Mesendoderm (in vitro differentiated cells): ENCODE measurements around the gene CYP26C1.

Source experiments
- DNase-seq: peaks from one replicate; pipeline ENCODE4 v3.0.0; 2013
- H2AK5ac ChIP-seq: 2 replicates; pipeline ENCODE4 v1.6.1; 2013; ENCODE audit warnings: low read length, inconsistent platforms
- H2BK120ac ChIP-seq: 2 replicates; pipeline ENCODE4 v1.6.1; 2013; ENCODE audit warnings: low read depth, mild to moderate bottlenecking, low read length, moderate library complexity, mixed read lengths
- H2BK15ac ChIP-seq: replicated peaks from 2 replicates; pipeline ENCODE4 v1.6.1; 2013; ENCODE audit warnings: low read depth, mild to moderate bottlenecking, moderate library complexity
- H2BK5ac ChIP-seq: 2 replicates; pipeline ENCODE4 v1.6.1; 2013; ENCODE audit warnings: low read length, inconsistent platforms
- H3K18ac ChIP-seq: 2 replicates; pipeline ENCODE4 v1.6.1; 2013; ENCODE audit warnings: mild to moderate bottlenecking, low read length, mixed read lengths
- H3K23ac ChIP-seq: one replicate; pipeline ENCODE4 v1.6.1; 2013; ENCODE audit warnings: low read length
- H3K27ac ChIP-seq: 2 replicates; pipeline ENCODE4 v1.5.1; 2013; ENCODE audit warnings: low read depth, mild to moderate bottlenecking, inconsistent platforms, low read length, moderate library complexity
- H3K27me3 ChIP-seq: 2 replicates; pipeline ENCODE4 v1.6.1; 2013; ENCODE audit warnings: low read length, control low read depth, mild to moderate bottlenecking, inconsistent platforms; ENCODE audit not compliant: insufficient read depth, poor library complexity
- H3K36me3 ChIP-seq: 2 replicates; pipeline ENCODE4 v1.6.1; 2013; ENCODE audit warnings: low read length, inconsistent platforms; ENCODE audit not compliant: control insufficient read depth, insufficient read depth
- H3K4ac ChIP-seq: one replicate; pipeline ENCODE4 v1.6.1; 2013; ENCODE audit warnings: low read depth, mild to moderate bottlenecking, low read length, moderate library complexity
- H3K4me1 ChIP-seq: 2 replicates; pipeline ENCODE4 v1.6.1; 2013; ENCODE audit warnings: low read depth, low read length, inconsistent platforms; ENCODE audit not compliant: control insufficient read depth
- H3K4me2 ChIP-seq: 2 replicates; pipeline ENCODE4 v1.6.1; 2013; ENCODE audit warnings: low read length
- H3K4me3 ChIP-seq: 2 replicates; pipeline ENCODE4 v1.5.1; 2013; ENCODE audit warnings: mild to moderate bottlenecking, low read length
- H3K56ac ChIP-seq: one replicate; pipeline ENCODE4 v1.6.1; 2013; ENCODE audit warnings: low read length
- H3K79me1 ChIP-seq: 2 replicates; pipeline ENCODE4 v1.6.1; 2013; ENCODE audit warnings: low read length, inconsistent platforms
- H3K79me2 ChIP-seq: 2 replicates; pipeline ENCODE4 v1.6.1; 2013; ENCODE audit warnings: mild to moderate bottlenecking, low read length; ENCODE audit not compliant: control insufficient read depth, insufficient read depth
- H3K9ac ChIP-seq: 2 replicates; pipeline ENCODE4 v1.6.1; 2013; ENCODE audit warnings: low read length, inconsistent platforms
- H4K5ac ChIP-seq: one replicate; pipeline ENCODE4 v1.6.1; 2013; ENCODE audit warnings: low read length
- H4K8ac ChIP-seq: one replicate; pipeline ENCODE4 v1.6.1; 2013; ENCODE audit warnings: low read depth, mild to moderate bottlenecking, control low read depth, low read length, moderate library complexity
- WGBS: extraction: QIAGEN DNeasy Blood & Tissue Kit; methylation state at CpG from one replicate; pipeline ENCODE4 v1.1.7; 2013; ENCODE audit warnings: low lambda C conversion rate, missing lambda C conversion rate; ENCODE audit not compliant: insufficient coverage; ENCODE audit errors: extremely low coverage; 5-methylcytosine and 5-hydroxymethylcytosine counted together

Gene CYP26C1

DNA sequence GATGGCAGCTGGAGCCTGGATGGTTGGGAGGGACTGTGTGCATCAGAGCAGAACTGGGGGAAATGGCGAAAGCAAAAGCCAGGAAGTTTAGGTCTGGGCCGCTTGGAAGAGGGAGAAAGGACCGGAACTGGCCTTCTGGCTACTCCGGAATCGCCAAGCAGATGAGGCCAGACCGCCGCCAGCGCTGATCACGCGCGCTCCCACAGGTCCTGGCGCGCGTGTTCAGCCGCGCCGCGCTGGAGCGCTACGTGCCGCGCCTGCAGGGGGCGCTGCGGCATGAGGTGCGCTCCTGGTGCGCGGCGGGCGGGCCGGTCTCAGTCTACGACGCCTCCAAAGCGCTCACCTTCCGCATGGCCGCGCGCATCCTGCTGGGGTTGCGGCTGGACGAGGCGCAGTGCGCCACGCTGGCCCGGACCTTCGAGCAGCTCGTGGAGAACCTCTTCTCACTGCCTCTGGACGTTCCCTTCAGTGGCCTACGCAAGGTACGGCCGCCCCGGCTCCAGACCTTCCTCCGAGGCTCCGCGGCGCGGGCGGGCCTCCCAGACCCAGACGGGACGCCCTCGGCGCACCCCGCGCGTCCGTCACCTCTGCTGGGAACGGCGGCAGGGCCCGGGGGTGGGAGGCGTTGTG lies 2.0 kb downstream of the CYP26C1 start:
- Histone ChIP-seq H3K4me3 (no peak overlapping the region), H4K8ac (no peak overlapping the region), H3K36me3 (no peaks in the 10 kb centered on the region), H3K27ac (no peak overlapping the region), H2BK5ac (no peak overlapping the region), H3K4me2 (peak overlapping the region; percentile 28), H2AK5ac (no peak overlapping the region), H3K18ac (peak overlapping the region; percentile 1), H4K5ac (no peak overlapping the region), H3K4me1 (no peaks in the 10 kb centered on the region), H3K27me3 (peaks cover 77% of the 10 kb centered on the region), H3K23ac (peak overlapping the region; percentile 56), H3K79me2 (no peaks in the 10 kb centered on the region), H3K56ac (peak overlapping the region; percentile 67), H3K9ac (peak overlapping the region; percentile 30), H2BK15ac (no peak overlapping the region), H2BK120ac (no peak overlapping the region), H3K79me1 (no peaks in the 10 kb centered on the region), H3K4ac (no peak overlapping the region)
- no CpG with 5 or more reads among the region's 68 CpGs for WGBS
- DNase-seq, result peak; percentile 69

DNA sequence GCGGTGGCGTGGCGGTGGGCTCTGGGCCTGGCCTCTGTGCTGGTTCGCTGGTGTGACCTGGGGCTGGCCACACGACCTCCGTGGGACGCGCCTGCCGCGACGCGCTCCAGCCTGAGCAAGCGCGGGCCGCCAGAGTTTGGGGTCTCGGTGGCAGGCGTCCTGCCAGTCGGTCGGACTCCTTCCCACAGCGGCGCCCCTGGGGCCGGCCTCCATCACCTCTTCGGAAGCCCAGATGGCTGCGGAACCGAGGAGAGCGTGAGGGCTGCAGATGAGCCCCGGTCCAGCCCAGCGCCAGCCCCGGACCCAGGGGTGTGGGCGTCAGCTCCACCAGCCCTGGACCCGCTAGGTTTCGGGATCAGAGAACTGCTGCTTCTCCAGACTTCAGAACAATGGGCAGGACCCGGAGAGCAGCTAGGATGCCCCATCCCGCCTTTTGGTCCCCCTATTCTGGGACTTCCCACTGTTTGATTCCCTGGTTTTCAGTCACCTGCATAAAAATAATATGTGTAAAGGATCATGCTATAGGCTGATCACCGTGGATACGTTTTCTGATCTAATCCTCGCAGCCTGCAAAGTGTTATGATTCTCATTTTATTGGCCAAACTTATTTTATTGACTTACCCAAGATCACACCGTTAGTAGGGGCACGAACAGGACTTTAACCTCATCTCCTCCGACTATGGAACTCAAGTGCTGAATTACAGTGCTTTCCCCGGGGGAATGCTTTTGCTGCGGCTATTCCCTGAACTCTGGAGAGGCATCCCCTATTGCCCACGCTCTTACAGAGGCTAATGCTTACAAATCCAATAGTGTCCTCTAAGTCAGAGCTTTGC lies 2.8 kb downstream of the CYP26C1 start:
- H3K4me3 ChIP-seq, result no peak overlapping the region
- no CpG with 5 or more reads among the region's 43 CpGs for WGBS
- H2AK5ac ChIP-seq, result no peak overlapping the region
- H3K9ac ChIP-seq, result peak overlapping the region; percentile 30
- H2BK15ac ChIP-seq, result no peak overlapping the region
- H3K4me1 ChIP-seq, result no peaks in the 10 kb centered on the region
- H3K56ac ChIP-seq, result peak overlapping the region; percentile 67
- H3K79me2 ChIP-seq, result no peaks in the 10 kb centered on the region
- peak overlapping the region; percentile 28 for H3K4me2 ChIP-seq
- H3K27ac ChIP-seq, result no peak overlapping the region
- no peak for DNase-seq
- no peak overlapping the region for H2BK5ac ChIP-seq
- H3K36me3 ChIP-seq, result no peaks in the 10 kb centered on the region
- peak overlapping the region; percentile 1 for H3K18ac ChIP-seq
- peaks cover 84% of the 10 kb centered on the region for H3K27me3 ChIP-seq
- H2BK120ac ChIP-seq, result no peak overlapping the region
- H3K4ac ChIP-seq, result no peak overlapping the region
- H4K5ac ChIP-seq, result no peak overlapping the region
- peak overlapping the region; percentile 56 for H3K23ac ChIP-seq
- no peaks in the 10 kb centered on the region for H3K79me1 ChIP-seq
- no peak overlapping the region for H4K8ac ChIP-seq

- H2BK15ac ChIP-seq, result no peak overlapping the region
- WGBS, result no CpG with 5 or more reads among the region's 9 CpGs
- no peak overlapping the region for H3K27ac ChIP-seq
- H3K4me2 ChIP-seq, result no peak overlapping the region
- no peak overlapping the region for H2AK5ac ChIP-seq
- H3K18ac ChIP-seq, result no peak overlapping the region
- no peaks in the 10 kb centered on the region for H3K36me3 ChIP-seq
- no peak for DNase-seq
- no peak overlapping the region for H3K9ac ChIP-seq
- no peaks in the 10 kb centered on the region for H3K79me1 ChIP-seq
- no peak overlapping the region for H4K8ac ChIP-seq
- no peaks in the 10 kb centered on the region for H3K79me2 ChIP-seq
- H3K23ac ChIP-seq, result peak overlapping the region; percentile 26
- no peak overlapping the region for H2BK5ac ChIP-seq
- no peaks in the 10 kb centered on the region for H3K4me1 ChIP-seq
- no peak overlapping the region for H3K4ac ChIP-seq
- no peak overlapping the region for H3K4me3 ChIP-seq
- H4K5ac ChIP-seq, result no peak overlapping the region
- H3K27me3 ChIP-seq, result peaks cover 89% of the 10 kb centered on the region
- H3K56ac ChIP-seq, result no peak overlapping the region
- H2BK120ac ChIP-seq, result no peak overlapping the region
Measured at GRCh38 chr10:93063977-93064660, 3.5 kb downstream of the CYP26C1 start.

DNA sequence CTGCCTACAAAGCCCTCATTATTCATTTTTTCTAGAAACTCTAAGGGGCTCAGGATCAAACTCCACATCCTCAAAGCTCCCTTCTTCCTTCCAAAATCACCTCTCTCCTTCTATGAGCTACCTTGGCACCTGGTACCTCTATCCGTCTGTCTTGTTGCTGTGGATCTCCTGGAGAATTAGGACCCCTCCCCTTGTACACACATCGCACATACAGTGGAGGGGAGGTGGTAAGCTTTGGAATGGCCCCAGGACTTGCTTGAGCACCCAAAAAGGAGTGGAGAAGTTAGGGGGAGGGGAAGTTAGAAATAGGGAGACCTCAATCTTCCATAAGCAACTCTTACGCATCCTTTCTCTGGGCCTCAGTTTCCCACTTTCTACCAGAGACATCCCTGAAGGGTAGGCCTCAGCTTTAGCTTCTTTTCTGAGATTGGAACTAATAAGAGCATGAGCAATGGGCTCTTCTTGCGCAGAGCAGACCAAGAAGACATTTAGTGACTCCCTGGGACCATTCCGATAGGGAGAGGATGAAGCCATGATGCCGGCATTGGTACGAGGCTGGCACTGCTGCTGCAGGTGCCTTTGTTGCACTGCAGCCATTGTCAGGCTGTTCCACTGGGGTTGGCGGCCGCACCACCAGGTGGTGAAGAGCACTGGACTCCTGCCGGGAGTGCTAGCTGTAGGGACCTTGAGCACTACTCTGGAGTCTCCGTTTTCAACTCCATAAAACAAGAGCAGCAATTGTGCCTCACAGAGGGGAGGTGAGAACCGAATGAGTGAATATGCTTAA lies 4.5 kb downstream of the CYP26C1 start:
- H3K4ac ChIP-seq, result no peak overlapping the region
- no peaks in the 10 kb centered on the region for H3K36me3 ChIP-seq
- no peak overlapping the region for H3K56ac ChIP-seq
- H4K8ac ChIP-seq, result no peak overlapping the region
- no peak overlapping the region for H3K27ac ChIP-seq
- no peaks in the 10 kb centered on the region for H3K79me2 ChIP-seq
- no peak overlapping the region for H3K18ac ChIP-seq
- no peak overlapping the region for H3K4me2 ChIP-seq
- no peak overlapping the region for H3K9ac ChIP-seq
- no CpG with 5 or more reads among the region's 12 CpGs for WGBS
- H2AK5ac ChIP-seq, result no peak overlapping the region
- no peak for DNase-seq
- H2BK5ac ChIP-seq, result no peak overlapping the region
- peaks cover 89% of the 10 kb centered on the region for H3K27me3 ChIP-seq
- no peak overlapping the region for H4K5ac ChIP-seq
- no peak overlapping the region for H2BK120ac ChIP-seq
- H3K79me1 ChIP-seq, result no peaks in the 10 kb centered on the region
- no peak overlapping the region for H2BK15ac ChIP-seq
- no peak overlapping the region for H3K23ac ChIP-seq
- no peaks in the 10 kb centered on the region for H3K4me1 ChIP-seq
- no peak overlapping the region for H3K4me3 ChIP-seq

DNA sequence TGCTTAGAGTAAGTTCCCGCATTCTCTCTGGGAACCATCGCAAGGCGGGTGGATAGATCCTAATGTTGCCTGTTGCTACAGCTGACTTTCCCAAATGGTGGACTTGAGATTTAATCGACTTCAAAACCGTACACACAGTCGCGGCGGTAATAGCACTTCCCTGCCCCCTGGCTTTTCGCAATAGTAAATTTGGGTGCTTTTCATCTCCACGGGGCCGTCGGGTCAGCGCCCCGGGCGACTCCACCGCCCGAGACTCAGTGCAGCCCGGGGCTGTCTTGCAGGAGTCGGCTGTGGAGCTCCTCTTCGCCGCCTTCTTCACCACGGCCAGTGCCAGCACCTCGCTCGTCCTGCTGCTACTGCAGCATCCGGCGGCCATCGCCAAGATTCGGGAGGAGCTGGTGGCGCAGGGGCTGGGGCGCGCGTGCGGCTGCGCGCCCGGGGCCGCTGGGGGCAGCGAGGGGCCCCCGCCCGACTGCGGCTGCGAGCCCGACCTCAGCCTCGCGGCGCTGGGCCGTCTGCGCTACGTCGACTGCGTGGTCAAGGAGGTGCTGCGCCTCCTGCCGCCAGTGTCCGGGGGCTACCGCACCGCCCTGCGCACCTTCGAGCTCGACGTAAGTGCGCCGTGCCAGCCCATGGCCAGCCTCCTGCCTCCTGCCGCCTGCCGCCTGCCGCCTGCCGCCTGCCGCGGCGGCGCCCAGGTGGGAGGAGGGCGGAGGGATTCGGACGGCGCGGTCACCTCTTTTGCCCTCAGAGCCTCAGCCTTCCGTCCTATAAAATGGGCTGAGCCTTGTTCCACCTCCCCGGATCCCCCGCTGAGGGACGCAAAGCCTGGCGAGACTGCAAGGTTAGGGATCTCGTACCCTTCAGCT lies 5.3 kb downstream of the CYP26C1 start:
- H2AK5ac ChIP-seq, result no peak overlapping the region
- WGBS, result no CpG with 5 or more reads among the region's 81 CpGs
- H3K23ac ChIP-seq, result no peak overlapping the region
- H3K4me2 ChIP-seq, result no peak overlapping the region
- H2BK120ac ChIP-seq, result no peak overlapping the region
- H3K36me3 ChIP-seq, result no peaks in the 10 kb centered on the region
- no peak overlapping the region for H3K4me3 ChIP-seq
- no peak overlapping the region for H2BK5ac ChIP-seq
- no peak overlapping the region for H3K18ac ChIP-seq
- H3K4ac ChIP-seq, result no peak overlapping the region
- peak overlapping the region; percentile 11 for H3K56ac ChIP-seq
- H3K79me1 ChIP-seq, result no peaks in the 10 kb centered on the region
- H3K27ac ChIP-seq, result no peak overlapping the region
- H3K79me2 ChIP-seq, result no peaks in the 10 kb centered on the region
- peaks cover 92% of the 10 kb centered on the region for H3K27me3 ChIP-seq
- H4K5ac ChIP-seq, result no peak overlapping the region
- H3K9ac ChIP-seq, result no peak overlapping the region
- H3K4me1 ChIP-seq, result no peaks in the 10 kb centered on the region
- DNase-seq, result peak; percentile 56
- H2BK15ac ChIP-seq, result no peak overlapping the region
- H4K8ac ChIP-seq, result no peak overlapping the region
